Measurements from ENCODE around the gene RGR. TPM values are rescaled to one million over a fixed set of nuclear protein-coding genes. Genes with fewer than 3 reads are reported as not detected.

The RGR gene
- total and polyA plus RNA-seq, 7 experiments from 2014 or later = not detected

- Histone ChIP-seq H3K4me3 (ENCODE audit: low read length) (no peak overlapping the region), H3K27me3 (ENCODE audit: control insufficient read depth in 2 of 2, insufficient read depth in 2 of 2, low read length in 2 of 2) (no peaks in the 10 kb centered on the region), H3K9me3 (ENCODE audit: control insufficient read depth in 2 of 3, low read length in 3 of 3) (no peaks in the 10 kb centered on the region), H3K4me1 (ENCODE audit: control insufficient read depth in 2 of 2, insufficient read depth in 2 of 2, low read length in 2 of 2) (peaks cover 0 to 3% of the 10 kb centered on the region in 2 donors), H3K36me3 (ENCODE audit: control insufficient read depth in 2 of 3, insufficient read depth in 3 of 3, low read length in 3 of 3) (no peaks in the 10 kb centered on the region), H3K27ac (ENCODE audit: low read depth, low read length) (no peak overlapping the region)
- no peaks in the 10 kb centered on the region for H3K9me3 Mint-ChIP-seq
- intact Hi-C loops (cut with micrococcal nuclease) = no loop called here
- POLR2A ChIA-PET = no interaction called here
- CTCF ChIA-PET = interaction anchor here (0.6 to 9.0 kb wide), 4 partner anchors 72 to 275 kb away, joined by 3 to 129 read pairs (median 4); no protein-coding TSS in a partner anchor
- no peak overlapping the region for H3K4me3 Mint-ChIP-seq
- ATAC-seq = no peak
- H3K27me3 Mint-ChIP-seq = peaks cover 15 to 49% (median 34%) of the 10 kb centered on the region in 5 donors
- no peaks in the 10 kb centered on the region for H3K36me3 Mint-ChIP-seq
- DNase-seq = no peak
- H3K4me1 Mint-ChIP-seq = peaks cover 0 to 9% (median 5%) of the 10 kb centered on the region in 7 donors
- H3K27ac Mint-ChIP-seq = no peak overlapping the region
Observed at GRCh38 chr10:84262190-84262956, 17.5 kb downstream of the RGR start.

DNA sequence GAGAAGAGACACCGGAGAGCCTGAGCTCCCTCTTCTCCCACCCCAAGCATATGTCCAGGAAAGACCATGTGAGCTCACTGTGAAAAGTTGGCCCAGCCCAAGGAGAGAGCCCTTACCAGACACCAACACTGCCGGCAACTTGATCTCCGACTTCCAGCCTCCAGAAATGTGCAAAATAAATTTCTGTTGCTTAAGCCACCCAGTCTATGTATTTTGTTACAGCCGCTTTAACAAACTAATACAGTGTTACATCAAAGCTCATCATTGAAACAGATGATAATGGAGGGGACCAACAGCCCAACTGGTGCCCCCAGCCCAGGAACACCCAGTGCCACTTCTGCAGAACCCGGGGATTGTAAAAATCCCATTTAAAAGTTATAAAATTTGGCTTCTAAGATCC is 18.9 kb downstream of the RGR start:
- Mint-ChIP-seq H3K36me3 (no peaks in the 10 kb centered on the region), H3K4me3 (no peak overlapping the region), H3K9me3 (no peaks in the 10 kb centered on the region), H3K27me3 (peaks cover 20 to 40% (median 26%) of the 10 kb centered on the region in 5 donors), H3K27ac (no peak overlapping the region), H3K4me1 (peaks cover 0 to 16% (median 7%) of the 10 kb centered on the region in 7 donors)
- H3K27me3 ChIP-seq (ENCODE audit: control insufficient read depth in 2 of 2, insufficient read depth in 2 of 2, low read length in 2 of 2) = no peaks in the 10 kb centered on the region
- intact Hi-C loops (cut with micrococcal nuclease) = loop anchor here (1.0 to 2.0 kb wide), 7 partner anchors 66 to 453 kb away; no protein-coding TSS in a partner anchor
- no peak overlapping the region for H3K27ac ChIP-seq (ENCODE audit: low read depth, low read length)
- POLR2A ChIA-PET = no interaction called here
- H3K36me3 ChIP-seq (ENCODE audit: control insufficient read depth in 2 of 3, insufficient read depth in 3 of 3, low read length in 3 of 3) = no peaks in the 10 kb centered on the region
- no peak overlapping the region for H3K4me3 ChIP-seq (ENCODE audit: low read length)
- ATAC-seq (no peak), DNase-seq (no peak)
- peaks cover 0 to 3% of the 10 kb centered on the region in 2 donors for H3K4me1 ChIP-seq (ENCODE audit: control insufficient read depth in 2 of 2, insufficient read depth in 2 of 2, low read length in 2 of 2)
- CTCF ChIA-PET = interaction anchor here (0.7 to 9.0 kb wide), 5 partner anchors 9 to 279 kb away, joined by 3 to 129 read pairs (median 3); no protein-coding TSS in a partner anchor
- no peaks in the 10 kb centered on the region for H3K9me3 ChIP-seq (ENCODE audit: control insufficient read depth in 2 of 3, low read length in 3 of 3)

- peaks cover 0 to 3% of the 10 kb centered on the region in 2 donors for H3K4me1 ChIP-seq (ENCODE audit: control insufficient read depth in 2 of 2, insufficient read depth in 2 of 2, low read length in 2 of 2)
- POLR2A ChIA-PET = interaction anchor here (1.0 kb wide), 1 partner anchor 272 kb away, joined by 3 read pairs; no protein-coding TSS in a partner anchor
Observed at GRCh38 chr10:84264611-84265141, 19.8 kb downstream of the RGR start.

GRCh38 chr10:84265418-84265817 is 20.6 kb downstream of the RGR start:
- H3K9me3 ChIP-seq (ENCODE audit: control insufficient read depth in 2 of 3, low read length in 3 of 3) = no peaks in the 10 kb centered on the region
- Mint-ChIP-seq H3K4me1 (peaks cover 0 to 16% (median 8%) of the 10 kb centered on the region in 7 donors), H3K27ac (peak overlapping the region in 1 of 9 donors; percentile 37), H3K4me3 (no peak overlapping the region), H3K36me3 (no peaks in the 10 kb centered on the region), H3K27me3 (peaks cover 10 to 34% (median 23%) of the 10 kb centered on the region in 5 donors), H3K9me3 (no peaks in the 10 kb centered on the region)
- DNase-seq (no peak), ATAC-seq (no peak)
- H3K4me1 ChIP-seq (ENCODE audit: control insufficient read depth in 2 of 2, insufficient read depth in 2 of 2, low read length in 2 of 2) = peaks cover 0 to 3% of the 10 kb centered on the region in 2 donors
- H3K27ac ChIP-seq (ENCODE audit: low read depth, low read length) = no peak overlapping the region
- no peak overlapping the region for H3K4me3 ChIP-seq (ENCODE audit: low read length)
- intact Hi-C loops (cut with micrococcal nuclease) = loop anchor here in 1 of 2 donors (2.0 to 5.0 kb wide), 3 partner anchors 87 to 451 kb away; no protein-coding TSS in a partner anchor
- CTCF ChIA-PET = interaction anchor here (1.4 to 9.0 kb wide), 3 partner anchors 85 to 272 kb away, joined by 5 to 129 read pairs (median 5); no protein-coding TSS in a partner anchor
- POLR2A ChIA-PET = no interaction called here
- H3K27me3 ChIP-seq (ENCODE audit: control insufficient read depth in 2 of 2, insufficient read depth in 2 of 2, low read length in 2 of 2) = no peaks in the 10 kb centered on the region
- H3K36me3 ChIP-seq (ENCODE audit: control insufficient read depth in 2 of 3, insufficient read depth in 3 of 3, low read length in 3 of 3) = no peaks in the 10 kb centered on the region

More at GRCh38 chr10:84264611-84265141, 19.8 kb downstream of the RGR start:
- Histone ChIP-seq H3K27ac (ENCODE audit: low read depth, low read length) (no peak overlapping the region), H3K9me3 (ENCODE audit: control insufficient read depth in 2 of 3, low read length in 3 of 3) (no peaks in the 10 kb centered on the region), H3K27me3 (ENCODE audit: control insufficient read depth in 2 of 2, insufficient read depth in 2 of 2, low read length in 2 of 2) (no peaks in the 10 kb centered on the region), H3K36me3 (ENCODE audit: control insufficient read depth in 2 of 3, insufficient read depth in 3 of 3, low read length in 3 of 3) (no peaks in the 10 kb centered on the region), H3K4me3 (ENCODE audit: low read length) (no peak overlapping the region)
- ATAC-seq (peak; percentile 94), DNase-seq (peak; percentile 37 to 74 (median 61))
- Mint-ChIP-seq H3K27me3 (peaks cover 12 to 36% (median 25%) of the 10 kb centered on the region in 5 donors), H3K9me3 (no peaks in the 10 kb centered on the region), H3K36me3 (no peaks in the 10 kb centered on the region), H3K4me1 (peaks cover 0 to 16% (median 7%) of the 10 kb centered on the region in 7 donors), H3K4me3 (no peak overlapping the region), H3K27ac (no peak overlapping the region)
- CTCF ChIA-PET = interaction anchor here (0.6 to 9.0 kb wide), 6 partner anchors 8 to 277 kb away, joined by 3 to 129 read pairs (median 4); no protein-coding TSS in a partner anchor
- intact Hi-C loops (cut with micrococcal nuclease) = loop anchor here (1.0 to 5.0 kb wide), 8 partner anchors 65 to 452 kb away; no protein-coding TSS in a partner anchor

- ChIA-PET POLR2A (no interaction called here), CTCF (interaction anchor here (0.6 to 9.0 kb wide), 4 partner anchors 11 to 270 kb away, joined by 3 to 129 read pairs (median 4); no protein-coding TSS in a partner anchor)
- ATAC-seq (peak; percentile 76), DNase-seq (peak; percentile 18 to 72 (median 44))
- no peak overlapping the region for H3K4me3 Mint-ChIP-seq
- Histone ChIP-seq H3K27ac (ENCODE audit: low read depth, low read length) (no peak overlapping the region), H3K4me1 (ENCODE audit: control insufficient read depth in 2 of 2, insufficient read depth in 2 of 2, low read length in 2 of 2) (peaks cover 0 to 3% of the 10 kb centered on the region in 2 donors), H3K9me3 (ENCODE audit: control insufficient read depth in 2 of 3, low read length in 3 of 3) (no peaks in the 10 kb centered on the region), H3K27me3 (ENCODE audit: control insufficient read depth in 2 of 2, insufficient read depth in 2 of 2, low read length in 2 of 2) (no peaks in the 10 kb centered on the region), H3K36me3 (ENCODE audit: control insufficient read depth in 2 of 3, insufficient read depth in 3 of 3, low read length in 3 of 3) (no peaks in the 10 kb centered on the region), H3K4me3 (ENCODE audit: low read length) (no peak overlapping the region)
- peaks cover 5 to 23% (median 19%) of the 10 kb centered on the region in 5 donors for H3K27me3 Mint-ChIP-seq
- no peaks in the 10 kb centered on the region for H3K9me3 Mint-ChIP-seq
- H3K27ac Mint-ChIP-seq = peak overlapping the region in 2 of 9 donors; percentile 9 to 19
- H3K36me3 Mint-ChIP-seq = no peaks in the 10 kb centered on the region
- intact Hi-C loops (cut with micrococcal nuclease) = loop anchor here in 1 of 2 donors (1.0 to 5.0 kb wide), 2 partner anchors 62 to 165 kb away; no protein-coding TSS in a partner anchor
- H3K4me1 Mint-ChIP-seq = peaks cover 4 to 20% (median 13%) of the 10 kb centered on the region in 7 donors
Observed at GRCh38 chr10:84267503-84268126, 22.8 kb downstream of the RGR start.

DNA sequence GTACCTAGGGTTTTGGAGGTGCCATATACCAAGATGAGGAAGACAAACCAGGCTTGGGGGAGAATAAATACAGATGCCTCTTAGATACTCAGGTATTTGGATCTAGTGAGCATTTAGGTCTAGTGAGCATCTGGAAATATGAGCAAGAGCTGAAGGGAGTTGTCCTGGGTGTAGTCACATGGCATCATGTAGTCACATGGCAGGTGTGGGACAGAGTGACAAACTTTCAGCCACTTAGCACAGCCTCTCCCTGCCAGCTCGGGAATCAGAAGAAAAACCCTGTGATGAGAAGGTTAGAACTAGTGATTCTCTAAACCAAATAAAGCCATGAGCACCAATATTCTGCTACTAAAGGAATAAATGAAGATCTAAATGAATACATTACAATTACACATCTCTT is 24.3 kb downstream of the RGR start:
- ChIA-PET CTCF (interaction anchor here (0.6 to 1.4 kb wide), 2 partner anchors 23 to 268 kb away, joined by 3 to 5 read pairs; no protein-coding TSS in a partner anchor), POLR2A (no interaction called here)
- DNase-seq (no peak), ATAC-seq (no peak)
- no peak overlapping the region for H3K4me3 Mint-ChIP-seq
- Histone ChIP-seq H3K27me3 (ENCODE audit: control insufficient read depth in 2 of 2, insufficient read depth in 2 of 2, low read length in 2 of 2) (peaks cover 0 to 3% of the 10 kb centered on the region in 2 donors), H3K36me3 (ENCODE audit: control insufficient read depth in 2 of 3, insufficient read depth in 3 of 3, low read length in 3 of 3) (no peaks in the 10 kb centered on the region), H3K27ac (ENCODE audit: low read depth, low read length) (no peak overlapping the region), H3K4me3 (ENCODE audit: low read length) (no peak overlapping the region), H3K9me3 (ENCODE audit: control insufficient read depth in 2 of 3, low read length in 3 of 3) (no peaks in the 10 kb centered on the region), H3K4me1 (ENCODE audit: control insufficient read depth in 2 of 2, insufficient read depth in 2 of 2, low read length in 2 of 2) (peaks cover 0 to 3% of the 10 kb centered on the region in 2 donors)
- no peaks in the 10 kb centered on the region for H3K36me3 Mint-ChIP-seq
- H3K4me1 Mint-ChIP-seq = peaks cover 4 to 20% (median 13%) of the 10 kb centered on the region in 7 donors
- no peak overlapping the region for H3K27ac Mint-ChIP-seq
- H3K9me3 Mint-ChIP-seq = no peaks in the 10 kb centered on the region
- H3K27me3 Mint-ChIP-seq = peaks cover 5 to 16% (median 9%) of the 10 kb centered on the region in 5 donors
- intact Hi-C loops (cut with micrococcal nuclease) = loop anchor here in 1 of 2 donors (5.0 kb wide), 1 partner anchor 163 kb away; no protein-coding TSS in a partner anchor
